H1 (cell line): Measurements from ENCODE around the gene PTDSS2. TPM values are rescaled to one million over a fixed set of nuclear protein-coding genes. Genes with fewer than 3 reads are reported as not detected.

Experiments
- EGR1 ChIP-seq: IDR thresholded peaks from 2 replicates; pipeline ENCODE4 v1.6.1; 2011; ENCODE audit warnings: low read depth, low read length, borderline replicate concordance
- JUND ChIP-seq: IDR thresholded peaks from 2 replicates; pipeline ENCODE4 v1.6.1; 2011; ENCODE audit warnings: mild to moderate bottlenecking, improper control_type of control experiment, low read length
- KDM1A ChIP-seq: fragments of 200-600, 300-600 bp; sonication (generic); IDR thresholded peaks from 2 replicates; pipeline ENCODE4 v1.7.1; 2016; ENCODE audit warnings: mild to moderate bottlenecking, low read length, borderline replicate concordance
- NANOG ChIP-seq: IDR thresholded peaks from 2 replicates; pipeline ENCODE4 v1.6.1; 2011; ENCODE audit warnings: low read length, low read depth, mild to moderate bottlenecking, inconsistent platforms; ENCODE audit not compliant: insufficient read depth, poor library complexity, severe bottlenecking
- polyA plus RNA-seq, 7 experiments: library from polyadenylated mRNA; depleted of rRNA in 3 of 7; stranded (reverse) in 5 of 7; unstranded in 2 of 7; fragments of >200 nt in 5 of 7; fragments of 200-250 nt in 2 of 7; gene quantifications; 1 replicate in 5 of 7; 2 replicates in 1 of 7; 4 replicates in 1 of 7; pipeline versions ENCODE4 v1.2.1 to v1.2.3, GENCODE V29; 2011 to 2013; ENCODE audit warnings: missing spikeins in 2 of 7, mixed read lengths in 2 of 7
- total RNA-seq: library from RNA; stranded (reverse); fragmentation: NEBNext Ultra II Directional; extraction: Animal tissue kit (Norgen Biotek cat#: 25700); gene quantifications from 2 replicates; pipeline ENCODE4 v1.2.1, GENCODE V29; 2021

PTDSS2 gene
- total and polyA plus RNA-seq, 2 of the 8 experiments (the other 6 are each of a cell fraction or from before 2014, with no cell fraction given) = 48.7 to 68.2 TPM

DNA sequence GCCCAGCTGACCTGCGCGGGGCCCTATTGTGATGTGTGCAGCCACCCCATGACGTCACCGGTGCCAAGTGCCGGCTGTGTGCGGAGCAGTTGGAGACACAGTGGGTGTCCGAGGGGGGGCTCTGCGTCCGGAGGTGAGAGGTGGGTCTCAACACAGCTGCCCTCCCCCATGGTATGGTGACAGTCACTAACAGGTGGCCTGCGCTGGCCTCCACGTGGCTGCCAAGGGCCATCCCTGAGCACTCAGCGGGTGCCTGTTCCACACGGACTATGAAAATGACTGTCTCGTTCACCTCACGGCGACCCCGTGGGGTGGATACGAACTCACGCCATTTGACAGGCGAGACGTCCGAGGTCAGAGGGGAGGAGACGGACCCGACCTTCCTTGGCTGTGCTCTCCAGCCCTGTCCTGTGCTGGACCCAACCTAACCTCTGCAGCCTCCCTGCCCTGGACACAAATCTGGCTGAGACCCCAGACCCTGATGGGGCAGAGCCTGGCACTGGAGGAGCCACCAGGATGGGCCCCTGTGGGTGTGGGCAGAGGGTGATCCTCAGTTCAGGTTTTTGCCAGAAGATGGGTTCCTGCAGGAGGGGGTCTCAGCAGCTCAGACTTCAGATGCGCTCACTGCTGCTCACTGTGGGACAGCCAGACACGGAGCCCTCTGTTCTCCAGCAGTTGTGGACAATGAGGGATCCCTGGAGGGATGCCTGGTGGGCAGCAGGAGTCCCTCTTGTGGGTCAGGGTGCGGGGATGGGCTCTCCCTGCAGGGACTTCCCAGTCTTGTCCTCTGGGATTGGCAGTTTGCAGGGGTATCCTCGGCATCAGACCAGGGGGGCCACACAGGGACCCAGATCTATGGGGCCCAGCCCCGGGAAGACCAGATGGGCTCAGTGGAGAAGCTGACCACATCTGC lies 79.0 kb downstream of the PTDSS2 start (continued):
- TF ChIP-seq NANOG (no peak), EGR1 (no peak), KDM1A (no peak), JUND (no peak)
